ENCODE measurements around the gene SNORC.

DNA sequence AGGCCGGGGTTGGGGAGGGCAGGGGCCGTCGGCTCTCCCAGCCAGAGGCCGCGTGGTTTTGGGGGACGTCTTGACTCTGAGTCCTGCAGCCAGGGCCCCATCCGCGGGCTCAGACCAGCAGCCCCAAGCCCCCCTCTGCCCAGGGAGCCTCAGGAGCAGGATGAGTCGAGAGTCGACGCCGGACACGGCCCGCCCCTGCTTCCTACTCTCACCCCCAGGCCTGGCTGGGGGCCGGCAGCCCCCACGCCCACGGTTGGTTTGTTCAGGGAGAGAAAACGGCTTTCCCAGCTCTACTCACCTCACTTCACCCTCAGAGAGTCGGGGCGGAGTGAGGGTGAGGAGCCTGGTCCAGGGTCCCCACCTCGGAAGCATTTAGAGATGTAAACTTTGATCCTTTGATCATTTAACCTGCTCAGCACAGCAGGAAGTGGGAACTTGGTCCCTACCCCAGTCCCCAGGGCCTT, 6.9 kb downstream of the SNORC start:
- TF ChIP-seq, protein P1, sequence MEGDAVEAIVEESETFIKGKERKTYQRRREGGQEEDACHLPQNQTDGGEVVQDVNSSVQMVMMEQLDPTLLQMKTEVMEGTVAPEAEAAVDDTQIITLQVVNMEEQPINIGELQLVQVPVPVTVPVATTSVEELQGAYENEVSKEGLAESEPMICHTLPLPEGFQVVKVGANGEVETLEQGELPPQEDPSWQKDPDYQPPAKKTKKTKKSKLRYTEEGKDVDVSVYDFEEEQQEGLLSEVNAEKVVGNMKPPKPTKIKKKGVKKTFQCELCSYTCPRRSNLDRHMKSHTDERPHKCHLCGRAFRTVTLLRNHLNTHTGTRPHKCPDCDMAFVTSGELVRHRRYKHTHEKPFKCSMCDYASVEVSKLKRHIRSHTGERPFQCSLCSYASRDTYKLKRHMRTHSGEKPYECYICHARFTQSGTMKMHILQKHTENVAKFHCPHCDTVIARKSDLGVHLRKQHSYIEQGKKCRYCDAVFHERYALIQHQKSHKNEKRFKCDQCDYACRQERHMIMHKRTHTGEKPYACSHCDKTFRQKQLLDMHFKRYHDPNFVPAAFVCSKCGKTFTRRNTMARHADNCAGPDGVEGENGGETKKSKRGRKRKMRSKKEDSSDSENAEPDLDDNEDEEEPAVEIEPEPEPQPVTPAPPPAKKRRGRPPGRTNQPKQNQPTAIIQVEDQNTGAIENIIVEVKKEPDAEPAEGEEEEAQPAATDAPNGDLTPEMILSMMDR (IDR thresholded peaks at IDR 0.05): no peak
- TF ChIP-seq EZH2 (IDR thresholded peaks at IDR 0.05; ENCODE audit: borderline replicate concordance, insufficient read depth, low read depth, low read length, poor library complexity, severe bottlenecking): no peak
